HEK293 (cell line): Measurements from ENCODE around the gene SPOUT1.

ENCODE experiments used
- CTCF ChIA-PET: fragments of 350-600 bp; formaldehyde crosslinking; extraction: SDS; loops from one replicate; lab custom pipeline; 2021; ENCODE audit warnings: antibody characterized with exemption; lab: Yijun Ruan, JAX
- POLR2A ChIA-PET: fragments of 300-600 bp; formaldehyde crosslinking; extraction: SDS; loops from one replicate; lab custom pipeline; 2020; ENCODE audit warnings: antibody characterized with exemption, inconsistent platforms; lab: Yijun Ruan, JAX
- H3K27ac ChIP-seq: fragments of 200-500 bp; sonication (Bioruptor generic); 2 replicates; pipeline ENCODE4 v1.5.1; 2014; ENCODE audit warnings: low read depth, low read length, control low read depth, inconsistent platforms; ENCODE audit errors: extremely low read depth
- H3K36me3 ChIP-seq, 2 experiments: fragments of 200-500 bp in 1 of 2; sonication (Bioruptor generic) in 1 of 2; 1 replicate in 1 of 2; 2 replicates in 1 of 2; pipeline ENCODE4 v1.5.1; 2014 to 2017; ENCODE audit warnings: inconsistent platforms in 2 of 2, low read length in 2 of 2; ENCODE audit not compliant: control insufficient read depth in 2 of 2, insufficient read depth in 1 of 2
- H3K4me1 ChIP-seq: fragments of 200-500 bp; sonication (Bioruptor generic); 2 replicates; pipeline ENCODE4 v1.5.1; 2014; ENCODE audit warnings: mild to moderate bottlenecking, low read length, inconsistent platforms; ENCODE audit not compliant: control insufficient read depth, insufficient read depth
- H3K4me3 ChIP-seq: 2 replicates; pipeline ENCODE4 v1.5.1; 2011; ENCODE audit warnings: low read depth, mild to moderate bottlenecking, control low read depth, low read length, moderate library complexity
- H3K9me3 ChIP-seq: fragments of 200-500 bp; sonication (Bioruptor generic); 2 replicates; pipeline ENCODE4 v1.5.1; 2014; ENCODE audit warnings: low read depth, low read length, inconsistent platforms; ENCODE audit not compliant: control insufficient read depth, insufficient read depth
- EGR2 ChIP-seq: fragments of 450-650 bp; formaldehyde crosslinking; IDR thresholded peaks from 2 replicates; pipeline ENCODE4 v1.5.1; 2016; ENCODE audit warnings: low read depth, missing biosample characterization, missing genetic modification characterization
- HOXA7 ChIP-seq: sonication (generic); formaldehyde crosslinking; IDR thresholded peaks from 2 replicates; pipeline ENCODE4 v1.8.1; 2022; ENCODE audit warnings: missing genetic modification reagents, borderline replicate concordance
- MYNN ChIP-seq: fragments of 450-650 bp; formaldehyde crosslinking; IDR thresholded peaks from 2 replicates; pipeline ENCODE4 v1.5.1; 2016; ENCODE audit warnings: missing biosample characterization, missing genetic modification characterization, borderline replicate concordance
- PATZ1 ChIP-seq: fragments of 450-650 bp; formaldehyde crosslinking; IDR thresholded peaks from 2 replicates; pipeline ENCODE4 v1.5.1; 2016; ENCODE audit warnings: missing biosample characterization, missing genetic modification characterization
- PRDM10 ChIP-seq: fragments of 450-650 bp; formaldehyde crosslinking; IDR thresholded peaks from 2 replicates; pipeline ENCODE4 v1.5.1; 2016; ENCODE audit warnings: missing biosample characterization, missing genetic modification characterization
- REST ChIP-seq: fragments of 450-650 bp; formaldehyde crosslinking; IDR thresholded peaks from 2 replicates; pipeline ENCODE4 v1.5.1; 2016; ENCODE audit warnings: missing biosample characterization, missing genetic modification characterization
- WT1 ChIP-seq: fragments of 450-650 bp; formaldehyde crosslinking; IDR thresholded peaks from 2 replicates; pipeline ENCODE4 v1.5.1; 2016; ENCODE audit warnings: missing biosample characterization, missing genetic modification characterization
- ZBTB11 ChIP-seq: fragments of 450-650 bp; formaldehyde crosslinking; conservative IDR thresholded peaks from 2 replicates; pipeline ENCODE4 v1.5.1; 2016; ENCODE audit warnings: low read depth, missing biosample characterization, missing genetic modification characterization
- ZFP3 ChIP-seq: fragments of 450-650 bp; formaldehyde crosslinking; IDR thresholded peaks from 2 replicates; pipeline ENCODE4 v1.5.1; 2016; ENCODE audit warnings: low read depth, missing biosample characterization, missing genetic modification characterization
- ZNF121 ChIP-seq: fragments of 450-650 bp; formaldehyde crosslinking; IDR thresholded peaks from 2 replicates; pipeline ENCODE4 v1.5.1; 2016; ENCODE audit warnings: missing biosample characterization, missing genetic modification characterization
- ZNF132 ChIP-seq: fragments of 450-650 bp; formaldehyde crosslinking; IDR thresholded peaks from 2 replicates; pipeline ENCODE4 v1.5.1; 2017; ENCODE audit warnings: missing biosample characterization, missing genetic modification characterization, borderline replicate concordance
- ZNF148 ChIP-seq: fragments of 450-650 bp; formaldehyde crosslinking; IDR thresholded peaks from 2 replicates; pipeline ENCODE4 v1.5.0; 2017; ENCODE audit warnings: missing biosample characterization, missing genetic modification characterization, borderline replicate concordance
- ZNF335 ChIP-seq: fragments of 450-650 bp; formaldehyde crosslinking; conservative IDR thresholded peaks from 2 replicates; pipeline ENCODE4 v1.5.1; 2016; ENCODE audit warnings: missing biosample characterization, missing genetic modification characterization
- ZNF341 ChIP-seq: fragments of 450-650 bp; formaldehyde crosslinking; IDR thresholded peaks from 2 replicates; pipeline ENCODE4; 2016; ENCODE audit warnings: low read depth, missing biosample characterization, missing genetic modification characterization
- ZNF473 ChIP-seq: fragments of 450-650 bp; formaldehyde crosslinking; IDR thresholded peaks from 2 replicates; pipeline ENCODE4 v1.5.1; 2017; ENCODE audit warnings: missing biosample characterization, missing genetic modification characterization
- ZNF510 ChIP-seq: fragments of 450-650 bp; formaldehyde crosslinking; IDR thresholded peaks from 2 replicates; pipeline ENCODE4 v1.5.1; 2018; ENCODE audit warnings: mild to moderate bottlenecking, missing genetic modification characterization, missing biosample characterization; ENCODE audit not compliant: insufficient replicate concordance
- ZNF513 ChIP-seq: fragments of 450-650 bp; IDR thresholded peaks from 2 replicates; pipeline ENCODE4 v1.5.1; 2018; ENCODE audit warnings: missing biosample characterization, missing genetic modification characterization
- ZNF548 ChIP-seq: fragments of 450-650 bp; formaldehyde crosslinking; IDR thresholded peaks from 2 replicates; pipeline ENCODE4 v1.5.1; 2016; ENCODE audit warnings: missing biosample characterization, missing genetic modification characterization
- ZSCAN30 ChIP-seq: fragments of 450-650 bp; IDR thresholded peaks from 2 replicates; pipeline ENCODE4 v1.5.1; 2018; ENCODE audit warnings: missing biosample characterization, mild to moderate bottlenecking, missing genetic modification characterization, moderate library complexity
- ZXDB ChIP-seq: fragments of 450-650 bp; formaldehyde crosslinking; IDR thresholded peaks from 2 replicates; pipeline ENCODE4 v1.5.1; 2016; ENCODE audit warnings: missing biosample characterization, missing genetic modification characterization

SPOUT1 gene

GRCh38 chr9:128809831-128810230 lies 19.8 kb downstream of the SPOUT1 start:
- Histone ChIP-seq H3K9me3 (no peaks in the 10 kb centered on the region), H3K4me3 (no peak overlapping the region), H3K4me1 (no peaks in the 10 kb centered on the region), H3K27ac (no peak overlapping the region), H3K36me3 (peaks cover 0 to 45% of the 10 kb centered on the region in 2 experiments; a peak in 2 of 3 replicates)
- POLR2A ChIA-PET: interaction anchor here (1.2 kb wide), 1 partner anchor 8 kb away, joined by 5 read pairs; the partner anchor contains the start of gene ENDOG
- TF ChIP-seq ZNF121 (tag by site-specific recombination) (no peak), ZXDB (no peak), PATZ1 (tag by site-specific recombination) (no peak), ZNF132 (tag by site-specific recombination) (no peak), ZNF341 (no peak), MYNN (no peak), WT1 (no peak), ZNF548 (tag by site-specific recombination) (no peak), ZSCAN30 (tag by site-specific recombination) (no peak), PRDM10 (tag by site-specific recombination) (no peak), ZNF513 (no peak), ZNF335 (no peak), REST (no peak), EGR2 (tag by site-specific recombination) (no peak), ZFP3 (no peak), HOXA7 (CRISPR knock-in tag) (no peak), ZNF473 (no peak), ZNF148 (tag by site-specific recombination) (no peak), ZBTB11 (tag by site-specific recombination) (no peak), ZNF510 (tag by site-specific recombination) (no peak)
- CTCF ChIA-PET: interaction anchor here (0.6 to 1.7 kb wide), 8 partner anchors 8 to 174 kb away, joined by 3 to 7 read pairs (median 4); partner anchors contain the start of genes ENDOG and TBC1D13
